GM13977 (cell line): ENCODE results near the gene MAP2.

Experiments
- DNase-seq: peaks from one replicate; pipeline ENCODE4 v3.0.0; 2012; ENCODE audit warnings: low spot score
- CTCF ChIP-seq: IDR thresholded peaks from 2 replicates; pipeline ENCODE4 v1.5.1; 2012; ENCODE audit warnings: mild to moderate bottlenecking, control low read depth; ENCODE audit not compliant: insufficient read depth; ENCODE audit errors: extremely low read depth, missing control alignments
- in situ Hi-C: fragments of 300-500 bp; cut with MboI; formaldehyde crosslinking; loops from one replicate; pipeline ENCODE4 v1.12.0; 2022; ENCODE audit warnings: low sequenced_read_pairs, low pct_unique_long_range_greater_than_20kb, mixed read lengths, inconsistent platforms; ENCODE audit not compliant: unreplicated experiment

The MAP2 gene

GRCh38 chr2:209726311-209726710, 302.5 kb downstream of the MAP2 start:
- in situ Hi-C loops: no loop called here
- no peak for DNase-seq
- TF ChIP-seq CTCF: no peak

GRCh38 chr2:209727077-209727476, 303.2 kb downstream of the MAP2 start:
- no peak for DNase-seq
- in situ Hi-C loops: no loop called here
- TF ChIP-seq CTCF: no peak

GRCh38 chr2:209734805-209735204, 311.0 kb downstream of the MAP2 start:
- no peak for DNase-seq
- TF ChIP-seq CTCF: no peak
- in situ Hi-C loops: no loop called here

GRCh38 chr2:209741953-209742352, 318.1 kb downstream of the MAP2 start:
- in situ Hi-C loops: no loop called here
- no peak for DNase-seq
- no peak for TF ChIP-seq CTCF

GRCh38 chr2:209753020-209753419, 329.2 kb downstream of the MAP2 start:
- in situ Hi-C loops: no loop called here
- TF ChIP-seq CTCF: no peak
- DNase-seq: no peak

- in situ Hi-C loops: no loop called here
- no peak for TF ChIP-seq CTCF
- DNase-seq: no peak
Measured at GRCh38 chr2:209757163-209757562, 333.3 kb downstream of the MAP2 start.

- no peak for DNase-seq
- no peak for TF ChIP-seq CTCF
- in situ Hi-C loops: no loop called here
Measured at GRCh38 chr2:209761566-209761965, 337.7 kb downstream of the MAP2 start.
